NK-92 treated with Interleukin-12 subunit alpha and Interleukin-12 subunit beta, amount 100 ng/mL, for 24 hours (cell line): ENCODE data around the gene ATAD1.

Source experiments
- DNase-seq: peaks from one replicate; lab custom pipeline; 2025; lab: John Stamatoyannopoulos, UW

ATAD1 gene

GRCh38 chr10:87715552-87716347 lies 102.3 kb downstream of the ATAD1 start:
- no peak for DNase-seq

GRCh38 chr10:87713707-87714106 lies 104.3 kb downstream of the ATAD1 start:
- no peak for DNase-seq

GRCh38 chr10:87712913-87713616 lies 105.0 kb downstream of the ATAD1 start:
- no peak for DNase-seq

GRCh38 chr10:87707254-87707653 lies 110.8 kb downstream of the ATAD1 start:
- no peak for DNase-seq

GRCh38 chr10:87706731-87707130 lies 111.3 kb downstream of the ATAD1 start:
- DNase-seq: no peak

- DNase-seq: no peak
Measured at GRCh38 chr10:87705339-87705738, 112.7 kb downstream of the ATAD1 start.

- no peak for DNase-seq
Measured at GRCh38 chr10:87703771-87704170, 114.3 kb downstream of the ATAD1 start.

- DNase-seq: no peak
Measured at GRCh38 chr10:87702973-87703294, 115.1 kb downstream of the ATAD1 start.

GRCh38 chr10:87702260-87702972 lies 115.6 kb downstream of the ATAD1 start:
- no peak for DNase-seq
